Activated naive CD4-positive, alpha-beta T cell treated with anti-CD3 and anti-CD28 coated beads, Interleukin-2, amount 50 U/mL, for 24 hours (primary cell): Measurements from ENCODE around the gene MGST2.

Experiments used
- H3K27ac Mint-ChIP-seq: one replicate; pipeline ENCODE4 v1.8.0; 2021; ENCODE audit warnings: mild to moderate bottlenecking, mixed read lengths
- H3K27me3 Mint-ChIP-seq: one replicate; pipeline ENCODE4 v1.8.0; 2021; ENCODE audit warnings: mixed read lengths
- H3K36me3 Mint-ChIP-seq: one replicate; pipeline ENCODE4 v1.8.0; 2021; ENCODE audit warnings: mixed read lengths
- H3K4me1 Mint-ChIP-seq: one replicate; pipeline ENCODE4 v1.8.0; 2021; ENCODE audit warnings: mixed read lengths
- H3K4me3 Mint-ChIP-seq: one replicate; pipeline ENCODE4 v1.8.0; 2021; ENCODE audit warnings: mild to moderate bottlenecking, mixed read lengths
- H3K9me3 Mint-ChIP-seq: one replicate; pipeline ENCODE4 v1.8.0; 2021; ENCODE audit warnings: mixed read lengths

The MGST2 gene

GRCh38 chr4:139659735-139660424 lies 5.7 kb upstream of the MGST2 start:
- H3K9me3 Mint-ChIP-seq: no peaks in the 10 kb centered on the region
- H3K27me3 Mint-ChIP-seq: no peaks in the 10 kb centered on the region
- no peak overlapping the region for H3K4me3 Mint-ChIP-seq
- no peaks in the 10 kb centered on the region for H3K36me3 Mint-ChIP-seq
- peaks cover 21% of the 10 kb centered on the region for H3K4me1 Mint-ChIP-seq
- no peak overlapping the region for H3K27ac Mint-ChIP-seq

DNA sequence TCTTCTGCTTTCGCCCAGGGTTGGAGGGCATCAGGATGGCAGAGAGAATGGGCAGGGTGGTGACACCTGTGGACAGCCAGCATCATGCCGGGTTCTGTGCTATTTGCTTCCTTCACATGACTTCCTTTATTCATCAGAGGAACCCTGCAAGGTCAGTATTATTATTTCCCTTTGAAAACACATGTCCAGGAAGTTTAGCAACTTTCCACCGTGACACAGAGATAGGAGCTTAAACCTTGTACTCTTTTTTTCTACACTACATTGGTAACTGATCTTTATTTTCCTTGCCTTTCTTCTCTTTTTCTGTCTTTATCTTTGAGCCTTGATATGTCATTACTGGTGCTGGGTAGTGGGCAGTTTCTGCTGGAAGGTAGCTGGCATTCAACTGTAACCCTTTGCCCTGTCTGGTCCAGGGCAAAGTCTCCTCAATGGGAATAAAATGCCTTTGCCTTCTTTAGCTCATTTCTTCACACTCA lies 5.0 kb upstream of the MGST2 start:
- Mint-ChIP-seq H3K4me1 (peaks cover 25% of the 10 kb centered on the region), H3K4me3 (no peak overlapping the region), H3K36me3 (no peaks in the 10 kb centered on the region), H3K27me3 (no peaks in the 10 kb centered on the region), H3K27ac (no peak overlapping the region), H3K9me3 (no peaks in the 10 kb centered on the region)

GRCh38 chr4:139663561-139664138 lies 2.0 kb upstream of the MGST2 start:
- Mint-ChIP-seq H3K4me3 (no peak overlapping the region), H3K36me3 (no peaks in the 10 kb centered on the region), H3K4me1 (peaks cover 20% of the 10 kb centered on the region), H3K9me3 (no peaks in the 10 kb centered on the region), H3K27me3 (no peaks in the 10 kb centered on the region), H3K27ac (no peak overlapping the region)

DNA sequence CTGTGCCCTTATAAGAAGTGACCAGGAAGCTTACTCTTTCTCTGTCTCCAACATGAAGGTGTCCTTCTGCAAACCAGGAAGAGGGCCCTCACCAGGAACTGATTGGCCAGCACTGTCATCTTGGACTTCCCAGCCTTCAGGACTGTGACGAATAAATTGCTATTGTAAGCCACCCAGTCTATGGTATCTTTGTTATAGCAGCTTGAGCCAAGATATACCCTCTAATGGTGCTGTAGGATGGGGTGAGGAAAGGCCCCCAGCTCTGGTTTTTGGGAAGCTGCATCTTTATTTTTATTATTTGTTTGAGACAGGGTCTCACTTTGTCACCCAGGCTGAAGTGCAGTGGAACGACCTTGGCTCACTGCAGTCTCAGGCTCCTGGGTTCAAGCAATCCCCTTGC lies 1.2 kb upstream of the MGST2 start:
- Mint-ChIP-seq H3K4me3 (no peak overlapping the region), H3K36me3 (no peaks in the 10 kb centered on the region), H3K27me3 (no peaks in the 10 kb centered on the region), H3K4me1 (peaks cover 18% of the 10 kb centered on the region), H3K9me3 (no peaks in the 10 kb centered on the region), H3K27ac (no peak overlapping the region)

DNA sequence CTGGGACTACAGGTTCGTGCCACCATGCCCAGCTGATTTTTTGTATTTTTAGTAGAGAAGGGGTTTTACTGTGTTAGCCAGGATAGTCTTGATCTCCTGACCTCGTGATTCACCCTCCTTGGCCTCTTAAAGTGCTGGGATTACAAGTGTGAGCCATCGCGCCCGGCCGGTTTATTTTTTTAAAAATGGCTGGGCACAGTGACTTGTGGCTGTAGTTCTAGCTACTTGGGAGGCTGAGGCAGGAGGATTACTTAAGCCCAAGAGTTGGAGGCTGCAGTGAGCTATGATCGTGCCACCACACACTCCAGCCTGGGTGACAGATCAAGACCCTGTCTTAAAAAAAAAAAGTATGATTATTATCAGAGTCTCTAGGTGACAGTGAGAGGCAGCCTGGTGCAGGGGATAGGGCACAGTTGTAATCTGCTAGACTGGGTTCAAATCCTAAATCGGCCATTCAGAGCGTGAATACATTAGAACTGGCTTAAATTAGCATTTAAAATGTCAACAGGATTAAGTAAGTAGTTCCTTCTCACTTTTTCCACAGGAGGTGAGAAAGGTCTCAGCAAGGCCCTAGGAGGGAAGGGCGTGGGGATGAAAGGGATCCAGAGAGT lies 435 bp upstream of the MGST2 start:
- H3K9me3 Mint-ChIP-seq: no peaks in the 10 kb centered on the region
- peak overlapping the region; percentile 43 for H3K27ac Mint-ChIP-seq
- H3K4me3 Mint-ChIP-seq: peak overlapping the region; percentile 83
- no peaks in the 10 kb centered on the region for H3K36me3 Mint-ChIP-seq
- peaks cover 18% of the 10 kb centered on the region for H3K4me1 Mint-ChIP-seq
- H3K27me3 Mint-ChIP-seq: no peaks in the 10 kb centered on the region

DNA sequence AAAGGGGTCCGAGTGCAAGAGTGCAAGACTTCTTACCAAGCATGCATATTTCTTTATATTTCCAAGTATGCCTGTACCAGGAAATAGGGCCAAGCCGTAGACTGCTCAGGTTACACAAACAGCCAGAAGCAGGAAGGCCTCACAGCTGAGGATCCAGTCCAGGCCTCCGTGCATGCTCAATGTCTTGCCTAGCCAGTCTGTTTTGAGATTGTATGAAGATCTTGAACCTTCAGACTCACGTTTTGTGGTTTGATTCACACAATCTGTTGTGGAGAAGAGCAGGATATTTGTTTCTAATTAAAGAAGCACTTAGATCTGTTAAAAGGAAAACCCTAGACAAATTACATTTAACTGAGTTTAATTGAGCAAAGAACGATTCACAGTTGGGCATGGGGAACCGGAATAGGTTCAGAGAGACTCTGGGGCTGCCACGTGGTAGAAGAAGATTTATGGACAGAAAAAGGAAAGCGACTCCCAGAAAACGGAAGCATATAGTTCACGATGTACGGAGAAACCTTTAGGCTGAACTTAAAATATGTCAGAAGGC lies 1.2 kb downstream of the MGST2 start:
- peak overlapping the region; percentile 83 for H3K4me3 Mint-ChIP-seq
- no peaks in the 10 kb centered on the region for H3K36me3 Mint-ChIP-seq
- H3K4me1 Mint-ChIP-seq: peaks cover 18% of the 10 kb centered on the region
- no peak overlapping the region for H3K27ac Mint-ChIP-seq
- no peaks in the 10 kb centered on the region for H3K27me3 Mint-ChIP-seq
- no peaks in the 10 kb centered on the region for H3K9me3 Mint-ChIP-seq

DNA sequence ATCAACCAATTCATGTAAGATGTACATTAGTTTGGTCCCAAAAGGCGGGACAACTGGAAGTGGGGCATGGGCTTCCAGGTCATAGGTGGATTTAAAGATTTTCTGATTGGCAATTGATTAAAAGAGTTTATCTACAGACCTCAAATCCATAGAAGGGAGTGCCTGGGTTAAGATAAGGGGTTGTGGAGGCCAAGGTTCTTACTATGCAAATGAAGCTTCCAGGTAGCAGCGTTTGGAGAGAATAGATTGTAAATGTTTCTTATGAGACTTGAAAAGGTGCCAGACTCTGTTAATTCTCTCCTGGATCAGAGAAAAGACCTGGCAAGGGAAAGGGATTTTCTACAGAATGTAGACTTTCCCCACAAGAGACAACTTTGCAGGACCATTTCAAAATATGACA lies 2.4 kb downstream of the MGST2 start:
- no peaks in the 10 kb centered on the region for H3K27me3 Mint-ChIP-seq
- peaks cover 18% of the 10 kb centered on the region for H3K4me1 Mint-ChIP-seq
- H3K27ac Mint-ChIP-seq: no peak overlapping the region
- H3K36me3 Mint-ChIP-seq: no peaks in the 10 kb centered on the region
- no peak overlapping the region for H3K4me3 Mint-ChIP-seq
- H3K9me3 Mint-ChIP-seq: no peaks in the 10 kb centered on the region

DNA sequence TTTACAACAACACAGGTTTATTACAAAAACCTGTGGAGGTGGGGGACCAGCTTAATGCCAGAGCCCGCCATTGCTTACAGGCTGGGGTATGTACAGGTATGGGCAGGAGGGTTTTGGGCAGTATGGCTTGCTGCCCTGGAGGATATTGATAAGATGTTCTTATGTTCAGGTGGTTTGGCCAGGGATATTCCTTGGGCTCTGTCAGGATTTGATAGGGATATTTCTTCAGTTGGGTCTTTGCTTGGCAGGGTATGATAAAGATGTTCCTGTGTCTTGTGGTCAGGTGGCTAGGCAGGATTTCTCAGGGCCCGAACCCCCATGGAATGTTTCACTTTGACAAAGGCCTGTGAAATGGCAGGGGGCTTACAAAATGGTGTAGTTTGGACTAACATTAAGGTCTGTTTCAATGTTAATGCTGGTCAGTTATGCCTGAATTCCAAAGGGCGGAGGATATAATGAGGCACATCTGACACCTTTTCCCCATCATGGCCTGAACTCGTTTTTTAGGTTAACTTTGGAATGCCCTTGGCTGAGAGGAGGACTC lies 3.1 kb downstream of the MGST2 start:
- Mint-ChIP-seq H3K9me3 (no peaks in the 10 kb centered on the region), H3K36me3 (no peaks in the 10 kb centered on the region), H3K27me3 (no peaks in the 10 kb centered on the region), H3K4me3 (no peak overlapping the region), H3K4me1 (peaks cover 18% of the 10 kb centered on the region), H3K27ac (no peak overlapping the region)

- Mint-ChIP-seq H3K27me3 (no peaks in the 10 kb centered on the region), H3K4me1 (peaks cover 18% of the 10 kb centered on the region), H3K4me3 (no peak overlapping the region), H3K36me3 (no peaks in the 10 kb centered on the region), H3K27ac (no peak overlapping the region), H3K9me3 (no peaks in the 10 kb centered on the region)
Observed at GRCh38 chr4:139669335-139669734, 3.7 kb downstream of the MGST2 start.

DNA sequence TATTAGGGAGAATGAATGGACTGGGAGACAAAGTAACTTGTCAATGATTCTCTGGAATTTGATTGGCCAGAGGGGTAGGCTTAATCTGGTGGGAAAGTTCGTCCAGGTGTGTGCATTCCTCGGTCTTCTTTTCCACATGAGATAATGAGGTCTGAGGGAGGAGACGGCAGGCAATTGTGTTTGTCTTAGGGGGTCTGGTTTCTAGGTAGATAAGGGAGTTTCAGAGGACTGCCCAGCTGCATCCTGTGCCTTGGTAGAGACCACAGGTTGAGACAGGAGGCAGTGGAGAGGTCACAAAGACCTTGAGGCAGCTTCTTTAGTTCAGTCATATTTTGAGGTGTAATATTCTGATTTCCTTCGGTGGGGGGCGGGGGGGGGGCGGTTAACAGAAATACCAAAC lies 4.3 kb downstream of the MGST2 start:
- no peaks in the 10 kb centered on the region for H3K27me3 Mint-ChIP-seq
- peaks cover 18% of the 10 kb centered on the region for H3K4me1 Mint-ChIP-seq
- H3K9me3 Mint-ChIP-seq: no peaks in the 10 kb centered on the region
- H3K36me3 Mint-ChIP-seq: no peaks in the 10 kb centered on the region
- no peak overlapping the region for H3K27ac Mint-ChIP-seq
- H3K4me3 Mint-ChIP-seq: no peak overlapping the region

DNA sequence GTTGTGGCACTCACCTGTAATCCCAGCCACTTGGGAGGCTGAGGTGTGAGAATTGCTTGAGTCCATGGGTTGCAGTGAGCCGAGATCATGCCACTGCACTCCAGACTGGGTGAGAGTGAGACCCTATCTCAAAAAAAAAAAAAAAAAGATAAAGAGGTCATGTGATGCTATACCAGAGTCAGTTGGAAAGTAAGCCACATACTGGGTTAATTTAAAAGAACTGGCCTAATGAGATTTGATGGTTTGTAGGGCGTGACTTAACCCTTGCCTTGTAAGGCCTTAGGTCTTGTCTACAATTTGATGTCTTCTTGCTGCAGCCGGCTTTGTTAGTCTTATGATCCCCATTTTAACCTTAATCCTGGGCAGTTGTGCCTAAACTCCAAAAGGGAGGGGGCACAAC lies 5.2 kb downstream of the MGST2 start:
- H3K27ac Mint-ChIP-seq: no peak overlapping the region
- H3K4me3 Mint-ChIP-seq: no peak overlapping the region
- H3K36me3 Mint-ChIP-seq: no peaks in the 10 kb centered on the region
- H3K4me1 Mint-ChIP-seq: peaks cover 12% of the 10 kb centered on the region
- H3K9me3 Mint-ChIP-seq: no peaks in the 10 kb centered on the region
- no peaks in the 10 kb centered on the region for H3K27me3 Mint-ChIP-seq

DNA sequence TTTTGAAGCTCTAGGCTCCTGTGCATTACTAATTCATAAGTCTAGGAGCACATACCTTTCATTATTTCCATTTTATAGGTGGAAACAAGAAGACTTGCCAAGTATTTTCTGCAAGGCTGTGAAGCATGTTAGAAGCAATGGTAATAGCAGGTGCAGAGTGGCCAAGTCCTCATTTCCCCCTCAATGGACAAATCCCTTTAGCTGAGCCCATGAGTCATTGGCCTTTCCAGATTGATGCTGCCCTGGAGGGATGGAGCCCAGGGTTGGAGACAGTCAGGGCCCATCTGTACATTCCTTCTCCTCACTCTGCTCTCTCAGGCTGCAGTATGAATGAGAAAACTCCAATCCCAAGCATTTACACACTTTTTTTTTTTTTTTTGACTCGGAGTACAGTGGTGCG lies 6.6 kb downstream of the MGST2 start:
- Mint-ChIP-seq H3K4me3 (no peak overlapping the region), H3K27ac (no peak overlapping the region), H3K27me3 (no peaks in the 10 kb centered on the region), H3K9me3 (no peaks in the 10 kb centered on the region), H3K4me1 (no peaks in the 10 kb centered on the region), H3K36me3 (no peaks in the 10 kb centered on the region)

- Mint-ChIP-seq H3K36me3 (no peaks in the 10 kb centered on the region), H3K27ac (no peak overlapping the region), H3K4me3 (no peak overlapping the region), H3K4me1 (no peaks in the 10 kb centered on the region), H3K9me3 (no peaks in the 10 kb centered on the region), H3K27me3 (no peaks in the 10 kb centered on the region)
Observed at GRCh38 chr4:139672732-139673131, 7.1 kb downstream of the MGST2 start.

DNA sequence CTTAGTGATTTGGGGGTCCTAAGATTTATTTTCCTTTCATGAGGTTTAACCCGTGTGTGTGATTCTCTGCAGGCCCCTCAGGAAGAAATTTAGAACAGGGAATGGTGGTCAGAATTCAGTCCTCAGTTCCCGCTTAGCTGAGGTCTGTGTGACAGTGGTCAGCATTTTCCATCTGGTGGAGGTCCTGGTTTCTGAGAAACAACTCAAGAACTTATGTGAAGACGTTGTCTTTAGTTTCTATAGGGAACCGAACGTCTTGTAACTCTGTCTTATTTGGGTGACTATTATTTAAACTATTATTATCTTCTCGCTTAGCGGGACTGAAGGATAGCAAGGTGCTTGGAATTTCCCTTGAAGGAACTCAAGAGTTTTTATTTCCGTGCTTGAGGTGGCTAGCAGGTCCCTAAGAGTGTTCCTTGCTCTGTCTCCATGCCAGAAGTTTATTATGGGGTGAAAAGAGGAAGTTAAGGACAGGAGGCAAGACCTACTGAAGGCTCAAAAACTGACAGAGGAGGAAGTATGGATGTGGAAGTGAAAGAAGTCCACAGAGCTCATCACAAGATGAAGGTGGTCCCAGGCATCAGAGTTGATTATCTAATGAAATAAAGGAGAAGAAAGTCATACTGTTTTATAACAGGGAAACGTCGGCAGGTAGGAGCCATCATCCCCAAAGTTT lies 9.4 kb downstream of the MGST2 start:
- Mint-ChIP-seq H3K4me3 (no peak overlapping the region), H3K36me3 (no peaks in the 10 kb centered on the region), H3K27ac (no peak overlapping the region), H3K4me1 (no peaks in the 10 kb centered on the region), H3K27me3 (no peaks in the 10 kb centered on the region), H3K9me3 (no peaks in the 10 kb centered on the region)

- H3K36me3 Mint-ChIP-seq: no peaks in the 10 kb centered on the region
- no peaks in the 10 kb centered on the region for H3K27me3 Mint-ChIP-seq
- no peaks in the 10 kb centered on the region for H3K9me3 Mint-ChIP-seq
- no peak overlapping the region for H3K27ac Mint-ChIP-seq
- no peaks in the 10 kb centered on the region for H3K4me1 Mint-ChIP-seq
- no peak overlapping the region for H3K4me3 Mint-ChIP-seq
Observed at GRCh38 chr4:139675651-139676050, 10.0 kb downstream of the MGST2 start.
